ENCODE measurements around the gene GNA12. TPM values are rescaled to one million over a fixed set of nuclear protein-coding genes. Genes with fewer than 3 reads are reported as not detected.

The GNA12 gene
- total and polyA plus RNA-seq, 10 of the 15 experiments (the other 5 are each of a cell fraction or from before 2014, with no cell fraction given) = 1.9 to 51.8 (median 12.6) TPM

- TF ChIP-seq ZNF384 (IDR thresholded peaks at IDR 0.05; ENCODE audit: borderline replicate concordance, low read depth, low read length) (no peak), CBFB (IDR thresholded peaks at IDR 0.05; ENCODE audit: low read depth) (peak; percentile 78; the same call in 1 of the 2 replicates)
- TF ChIP-seq, protein P1, sequence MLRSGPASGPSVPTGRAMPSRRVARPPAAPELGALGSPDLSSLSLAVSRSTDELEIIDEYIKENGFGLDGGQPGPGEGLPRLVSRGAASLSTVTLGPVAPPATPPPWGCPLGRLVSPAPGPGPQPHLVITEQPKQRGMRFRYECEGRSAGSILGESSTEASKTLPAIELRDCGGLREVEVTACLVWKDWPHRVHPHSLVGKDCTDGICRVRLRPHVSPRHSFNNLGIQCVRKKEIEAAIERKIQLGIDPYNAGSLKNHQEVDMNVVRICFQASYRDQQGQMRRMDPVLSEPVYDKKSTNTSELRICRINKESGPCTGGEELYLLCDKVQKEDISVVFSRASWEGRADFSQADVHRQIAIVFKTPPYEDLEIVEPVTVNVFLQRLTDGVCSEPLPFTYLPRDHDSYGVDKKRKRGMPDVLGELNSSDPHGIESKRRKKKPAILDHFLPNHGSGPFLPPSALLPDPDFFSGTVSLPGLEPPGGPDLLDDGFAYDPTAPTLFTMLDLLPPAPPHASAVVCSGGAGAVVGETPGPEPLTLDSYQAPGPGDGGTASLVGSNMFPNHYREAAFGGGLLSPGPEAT (IDR thresholded peaks at IDR 0.05; ENCODE audit: low read depth) = 0 out of 2 replicates have a peak, but pooled peaks have one; percentile 49
Measured at GRCh38 chr7:2863461-2864066, 19.5 kb upstream of the GNA12 start (continued).

GRCh38 chr7:2862831-2863361 is 18.8 kb upstream of the GNA12 start:
- no peaks in the 10 kb centered on the region for H3K27me3 ChIP-seq (replicated peaks in 1 of 2; ENCODE audit: control insufficient read depth in 2 of 2, insufficient read depth in 2 of 2, low read length in 1 of 2)
- H3K36me3 ChIP-seq (ENCODE audit: control insufficient read depth in 2 of 2, insufficient read depth in 2 of 2, low read length in 1 of 2) = no peaks in the 10 kb centered on the region
- in situ Hi-C loops (cut with MboI) (loop anchor here (10.0 kb wide), 1 partner anchor 1032 kb away; no protein-coding TSS in a partner anchor), intact Hi-C loops (cut with micrococcal nuclease; ENCODE audit: unreplicated experiment) (loop anchor here (1.0 to 2.0 kb wide), 2 partner anchors 42 to 104 kb away; no protein-coding TSS in a partner anchor)
- no peaks in the 10 kb centered on the region for H3K79me2 ChIP-seq (ENCODE audit: control insufficient read depth, insufficient read depth, low read length)
- FAIRE-seq = no peak
- 89% methylated on average over 22 of the region's 22 CpGs for WGBS (ENCODE audit: insufficient coverage, insufficient replicate concordance, low lambda C conversion rate, missing lambda C conversion rate)
- POLR2A ChIA-PET = interaction anchor here (0.8 kb wide), 2 partner anchors 93 to 109 kb away, joined by 3 to 4 read pairs; no protein-coding TSS in a partner anchor
- ATAC-seq = peak; percentile 33
- H2AFZ ChIP-seq (ENCODE audit: control insufficient read depth, low read depth, low read length) = peak overlapping the region; percentile 82; the same call in 1 of the 2 replicates
- SMC1A ChIA-PET (ENCODE audit: uncharacterized antibody, unreplicated experiment) = interaction anchor here (0.8 to 1.7 kb wide), 4 partner anchors 11 to 206 kb away, joined by 3 to 5 read pairs (median 4); no protein-coding TSS in a partner anchor
- DNase-seq (ENCODE audit: low read depth, low spot score) = no peak
- H4K20me1 ChIP-seq (ENCODE audit: control insufficient read depth, insufficient read depth) = no peaks in the 10 kb centered on the region
- no peaks in the 10 kb centered on the region for H3K9me3 ChIP-seq (replicated peaks; ENCODE audit: control insufficient read depth, insufficient read depth, low read length)
- H3K4me3 ChIP-seq = 0 out of 2 replicates have a peak overlapping the region, but pooled peaks have one; percentile 49
- peak overlapping the region; percentile 75 for H3K9ac ChIP-seq (ENCODE audit: control insufficient read depth, insufficient read depth, low read length)
- no TSS peak for BruUV-seq (replicated peaks)
- TF ChIP-seq SPI1 (IDR thresholded peaks at IDR 0.05; ENCODE audit: borderline replicate concordance, insufficient read depth, low read depth, low read length) = 0 out of 2 replicates have a peak, but pooled peaks have one; percentile 7
- TF ChIP-seq, protein P1 (IDR thresholded peaks at IDR 0.05; ENCODE audit: low read depth) = 0 out of 2 replicates have a peak, but pooled peaks have one; percentile 9
- TF ChIP-seq ZNF217 (IDR thresholded peaks at IDR 0.05) = 0 out of 2 replicates have a peak, but pooled peaks have one; percentile 27
- no peak for TF ChIP-seq TCF12 (IDR thresholded peaks at IDR 0.05; ENCODE audit: low read depth, low read length)
- CTCF ChIA-PET = interaction anchor here (1.0 kb wide), 2 partner anchors 14 to 163 kb away, joined by 3 read pairs; no protein-coding TSS in a partner anchor
- RAD21 ChIA-PET (ENCODE audit: unreplicated experiment) = interaction anchor here (1.3 kb wide), 1 partner anchor 153 kb away, joined by 4 read pairs; no protein-coding TSS in a partner anchor
- peak overlapping the region; percentile 89 for H3K27ac ChIP-seq (ENCODE audit: control insufficient read depth, insufficient read depth)
- peak overlapping the region; percentile 85 for H3K4me2 ChIP-seq (ENCODE audit: control insufficient read depth, insufficient read depth)
- peaks cover 24% of the 10 kb centered on the region for H3K4me1 ChIP-seq (ENCODE audit: control insufficient read depth, insufficient read depth, low read length)
